ENCODE data around the gene RHBDL1. TPM values are rescaled to one million over a fixed set of nuclear protein-coding genes. Genes with fewer than 3 reads are reported as not detected.
A peak's percentile ranks its signal among the peaks of the same experiment; 100 is the strongest.
"Not testable (repeated sequence)": the region's sequence is repeated elsewhere in the genome, so short reads cannot be mapped to it uniquely, and the experiment has no call there.

RHBDL1 gene
- polyA plus RNA-seq, 4 donors: 0.91 to 2.8 (median 1.1) TPM

DNA sequence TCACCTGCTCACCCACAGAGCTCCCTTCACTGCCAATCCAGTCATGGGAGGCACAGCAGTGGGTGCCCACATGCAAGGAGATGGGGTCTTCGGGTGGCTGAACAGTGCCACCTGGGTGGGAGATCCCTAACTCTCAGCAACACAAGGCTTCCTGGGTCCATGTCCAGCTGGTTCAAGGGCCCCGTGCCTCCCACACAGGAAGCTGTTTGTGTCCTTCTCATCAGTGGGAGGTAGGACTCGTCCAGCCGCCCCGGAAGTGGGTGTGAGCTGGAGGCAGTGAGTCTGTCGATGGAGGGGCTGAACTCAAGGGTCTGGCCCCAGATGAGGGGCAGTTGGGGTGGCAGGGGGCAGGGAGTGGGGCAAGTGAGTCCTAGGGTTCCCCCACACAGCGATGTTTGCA, 28.6 kb downstream of the RHBDL1 start:
- no peak for DNase-seq (ENCODE audit: low read depth in 4 of 4, low spot score in 3 of 4)

DNA sequence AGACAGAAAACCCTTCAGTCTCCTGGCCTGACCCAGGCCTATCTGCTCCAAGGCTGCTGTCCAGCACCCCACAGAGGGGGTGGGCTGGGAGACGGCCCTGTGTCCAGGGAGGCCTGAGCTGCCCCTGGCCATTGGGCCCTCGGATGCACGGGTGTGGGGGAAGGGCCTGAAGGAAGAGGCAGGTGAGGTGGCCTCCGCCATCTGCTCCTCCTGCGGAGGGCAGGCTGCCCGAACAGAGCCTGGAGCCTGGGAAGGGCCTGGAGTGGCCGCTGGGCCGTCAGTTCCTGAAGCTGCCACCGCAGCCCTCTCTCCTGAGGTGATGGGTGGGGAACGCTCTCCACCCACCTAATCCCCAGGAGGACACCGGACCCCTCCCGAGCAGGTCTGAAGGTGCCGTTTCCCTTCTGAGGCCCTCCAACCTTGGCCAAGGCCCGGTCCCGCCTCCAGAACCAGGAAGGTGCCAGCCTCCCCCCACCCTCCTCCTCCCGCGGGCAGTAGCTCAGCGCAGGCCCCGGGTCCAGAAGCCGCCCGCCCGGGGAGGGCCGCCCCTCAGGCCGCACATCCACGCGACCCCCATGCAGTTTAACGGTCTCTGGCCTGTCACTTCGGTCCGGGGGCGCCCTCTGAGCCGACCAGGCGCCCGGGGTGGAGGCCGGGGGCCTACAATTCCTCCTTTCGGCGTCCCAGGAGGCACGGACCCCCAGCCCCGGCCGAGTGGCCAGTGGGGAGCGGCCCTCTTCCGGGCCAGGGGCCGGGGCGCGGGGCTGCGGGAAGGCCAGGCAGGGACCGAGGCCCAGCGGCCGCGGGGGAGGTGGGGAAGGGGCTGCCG, 29.3 kb downstream of the RHBDL1 start:
- DNase-seq (ENCODE audit: low read depth in 4 of 4, low spot score in 3 of 4): no peak

DNA sequence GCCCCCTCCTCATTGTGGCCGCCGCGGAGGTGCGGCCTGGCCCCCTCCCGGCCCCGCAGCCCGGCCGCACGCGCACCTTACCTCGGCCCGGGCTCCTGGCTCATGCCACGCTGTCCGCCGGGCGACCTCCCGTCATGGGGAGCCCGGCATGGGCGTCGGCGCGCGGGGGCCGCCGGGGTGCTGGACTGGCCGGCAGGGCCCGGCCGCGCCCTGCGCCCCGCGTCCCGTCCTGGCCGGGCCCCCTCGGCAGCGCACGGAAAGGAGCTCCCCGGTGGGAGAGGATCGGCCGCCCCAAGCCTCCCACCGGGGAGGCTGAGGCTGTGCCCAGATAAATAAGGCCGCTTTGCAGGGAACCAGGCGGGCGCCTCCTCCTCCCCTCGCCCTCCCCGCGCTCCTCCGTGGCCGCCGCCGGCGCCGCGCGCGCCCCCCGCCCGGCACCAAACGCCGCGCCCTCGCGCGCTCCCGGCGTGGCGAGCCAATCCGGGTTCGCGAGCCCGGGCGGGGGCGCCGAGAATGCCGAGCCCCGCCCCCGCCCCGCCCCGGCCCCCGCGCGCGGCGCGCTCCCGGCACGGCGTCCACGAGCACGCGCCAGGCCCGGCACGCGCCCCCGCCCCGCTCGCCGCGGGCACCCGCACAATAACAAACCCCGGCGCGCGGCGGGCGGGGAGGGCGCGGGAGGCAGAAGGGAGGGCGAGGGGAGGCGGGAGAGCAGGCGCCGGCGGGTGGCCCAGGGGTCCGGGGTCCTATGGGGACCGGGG, 30.1 kb downstream of the RHBDL1 start, which contains the start of gene FBXL16:
Gene FBXL16, minus strand, starts transcription at position 371 of the 758 bp plus-strand sequence. CDS start 8,396 bp downstream, outside the sequence.
- DNase-seq (ENCODE audit: low read depth in 4 of 4, low spot score in 3 of 4): no peak

DNA sequence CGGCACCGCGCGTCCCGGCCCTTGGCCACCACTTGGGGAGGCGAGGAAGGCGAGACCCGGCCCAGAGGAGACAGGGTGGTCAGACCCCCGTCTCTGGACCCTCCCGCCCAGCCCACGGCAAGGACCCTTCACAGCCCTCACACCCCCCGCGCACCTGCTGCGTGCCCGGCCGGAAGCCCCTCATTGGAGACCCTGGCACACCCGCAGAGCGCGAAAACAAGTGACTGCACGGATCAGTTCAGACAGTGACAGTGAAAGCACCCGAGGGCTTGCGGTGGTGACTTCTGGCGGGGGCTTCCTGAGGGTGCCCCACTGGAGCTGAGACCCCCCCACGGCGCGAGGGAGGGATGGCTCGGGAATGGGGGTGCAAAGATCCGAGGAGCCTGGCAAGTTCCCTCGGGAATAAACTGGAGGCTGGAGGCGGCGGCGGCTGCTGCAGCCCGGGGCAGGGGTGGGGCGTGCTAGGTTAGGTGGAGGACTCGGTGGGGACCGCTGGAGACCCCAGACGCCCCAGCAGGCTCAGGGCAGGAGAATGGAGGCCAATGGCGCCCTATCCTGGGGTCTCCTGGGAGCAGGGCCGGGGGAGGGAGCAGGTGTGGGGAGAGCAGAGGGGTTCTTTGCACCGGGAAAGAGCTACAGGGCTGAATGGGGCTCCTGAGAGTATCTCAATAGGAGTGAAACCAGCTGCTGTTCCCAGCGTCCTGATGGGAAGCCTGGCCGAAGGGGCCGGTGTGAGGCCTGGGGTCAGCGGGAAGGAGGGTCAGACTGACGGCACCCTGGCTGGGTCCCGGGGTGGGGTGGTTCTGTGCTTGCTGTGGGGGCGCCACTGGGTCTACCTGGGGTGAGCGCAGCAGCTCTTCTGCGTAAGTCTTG, 31.0 kb downstream of the RHBDL1 start:
- no peak for DNase-seq (ENCODE audit: low read depth in 4 of 4, low spot score in 3 of 4)

- DNase-seq (ENCODE audit: low read depth in 4 of 4, low spot score in 3 of 4): no peak
Observed at GRCh38 chr16:707062-707538, 31.6 kb downstream of the RHBDL1 start.

GRCh38 chr16:708019-708418, 32.5 kb downstream of the RHBDL1 start:
- DNase-seq (ENCODE audit: low read depth in 4 of 4, low spot score in 3 of 4): no peak

DNA sequence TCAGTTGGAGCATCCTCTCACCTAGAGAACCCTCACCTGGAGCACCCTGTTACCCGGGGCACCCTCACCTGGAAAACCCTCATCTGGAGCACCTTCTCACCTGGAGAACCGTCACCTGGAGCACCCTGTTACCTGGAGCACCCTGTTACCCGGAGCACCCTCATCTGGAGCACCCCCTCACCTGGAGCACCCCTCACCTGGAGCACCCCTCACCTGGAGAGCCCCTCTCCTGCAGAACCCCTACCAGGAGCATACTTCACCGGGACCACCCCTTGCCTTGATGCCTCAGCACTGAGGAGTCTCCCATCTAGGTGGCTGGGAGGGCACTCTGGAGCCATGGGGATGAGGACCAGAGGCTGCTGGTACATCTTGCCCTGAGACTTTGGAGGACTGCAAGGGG, 33.5 kb downstream of the RHBDL1 start:
- no peak for DNase-seq (ENCODE audit: low read depth in 4 of 4, low spot score in 3 of 4)

DNA sequence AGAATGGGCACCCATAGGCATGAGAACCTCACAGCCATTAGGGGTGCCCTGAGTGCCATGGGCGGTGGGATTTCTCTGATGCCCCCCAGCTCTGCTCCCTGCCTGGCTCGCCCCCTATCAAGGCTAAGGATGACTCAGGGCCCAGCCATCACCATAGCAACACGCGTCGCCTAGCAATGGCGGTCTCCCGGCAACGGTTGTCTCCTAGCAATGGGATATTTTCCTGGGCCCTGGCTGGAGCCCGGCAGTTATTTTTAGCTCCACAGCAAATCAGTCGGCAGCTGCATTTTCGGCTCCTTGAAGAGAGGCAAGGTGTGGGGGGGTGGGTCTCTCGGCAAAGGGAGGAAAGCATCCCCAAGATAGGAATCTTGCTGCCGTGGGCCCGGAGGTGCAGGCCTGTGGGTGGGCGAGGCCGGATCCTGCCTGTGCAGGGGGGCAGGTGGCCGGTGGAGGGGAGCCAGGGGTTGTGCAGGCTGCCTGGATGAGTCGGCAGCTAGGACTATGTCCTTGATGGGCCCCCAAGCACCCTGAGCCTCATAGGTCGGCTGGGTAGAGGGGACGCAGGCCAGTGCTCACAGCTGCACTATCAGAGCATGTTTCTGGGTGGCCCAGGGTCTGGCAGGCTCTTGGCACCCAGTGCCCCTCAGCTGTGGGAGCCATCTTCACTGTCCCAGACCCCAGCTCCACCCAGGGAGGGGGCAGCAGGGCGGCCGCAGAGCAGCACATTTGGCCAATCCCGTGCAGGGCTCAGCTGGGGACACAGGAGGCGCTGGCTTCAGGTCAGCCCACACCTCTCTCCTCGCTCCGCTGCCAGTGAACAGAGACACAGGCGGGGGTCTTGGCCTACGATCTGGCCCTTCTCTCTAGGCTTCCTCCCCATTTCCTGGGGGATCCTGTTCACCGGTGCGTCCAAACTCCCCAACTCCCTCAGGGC, 34.4 kb downstream of the RHBDL1 start:
- no peak for DNase-seq (ENCODE audit: low read depth in 4 of 4, low spot score in 3 of 4)

DNA sequence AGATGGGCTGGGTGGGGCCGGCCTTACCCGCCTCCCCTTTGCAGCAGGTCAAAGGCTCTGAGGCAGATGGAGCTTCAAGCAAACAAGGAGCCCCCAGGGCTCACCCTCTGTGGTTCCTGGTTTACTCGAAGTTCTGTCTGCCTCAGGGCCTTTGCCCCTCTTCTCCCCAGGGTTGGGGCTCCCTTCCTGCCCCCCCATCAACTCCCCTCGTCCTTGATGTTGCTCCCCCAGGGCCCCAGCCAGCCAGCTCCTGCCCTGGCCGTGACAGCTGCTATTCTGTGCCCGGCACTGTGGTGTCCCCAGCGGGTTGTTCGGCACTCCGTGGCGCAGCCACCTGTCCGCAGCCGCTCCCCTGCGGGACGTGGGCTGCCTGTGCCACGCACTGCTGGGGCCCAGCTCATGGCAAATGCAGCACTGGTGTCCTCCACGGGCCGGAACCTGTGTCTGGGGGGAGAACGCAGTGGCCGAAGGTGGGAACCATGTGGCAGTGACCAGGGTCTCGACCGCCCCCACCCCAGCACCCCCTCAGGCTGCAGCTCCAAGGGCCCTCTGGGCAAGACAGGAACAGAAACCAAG, 35.1 kb downstream of the RHBDL1 start:
- no peak for DNase-seq (ENCODE audit: low read depth in 4 of 4, low spot score in 3 of 4)

DNA sequence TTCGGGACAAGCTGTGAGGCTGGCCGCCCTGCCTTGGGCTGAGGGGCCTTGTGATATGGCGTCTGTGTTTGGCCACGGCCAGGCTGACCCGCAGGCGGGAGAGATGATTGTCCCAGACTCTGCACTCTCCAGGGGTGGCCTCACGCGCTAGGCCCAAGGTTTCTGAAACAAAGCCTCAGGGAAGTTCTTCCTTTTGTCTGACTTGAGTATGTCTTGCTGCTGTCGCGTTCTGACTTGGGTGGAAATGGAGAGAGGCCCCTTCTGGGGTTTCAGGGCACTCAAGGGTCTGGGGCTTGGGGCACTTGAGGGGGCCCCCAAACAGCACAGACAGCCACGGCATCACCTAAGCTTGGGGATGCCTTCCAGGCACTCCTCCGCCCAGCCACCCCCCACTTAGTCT, 35.6 kb downstream of the RHBDL1 start:
- no peak for DNase-seq (ENCODE audit: low read depth in 4 of 4, low spot score in 3 of 4)

DNA sequence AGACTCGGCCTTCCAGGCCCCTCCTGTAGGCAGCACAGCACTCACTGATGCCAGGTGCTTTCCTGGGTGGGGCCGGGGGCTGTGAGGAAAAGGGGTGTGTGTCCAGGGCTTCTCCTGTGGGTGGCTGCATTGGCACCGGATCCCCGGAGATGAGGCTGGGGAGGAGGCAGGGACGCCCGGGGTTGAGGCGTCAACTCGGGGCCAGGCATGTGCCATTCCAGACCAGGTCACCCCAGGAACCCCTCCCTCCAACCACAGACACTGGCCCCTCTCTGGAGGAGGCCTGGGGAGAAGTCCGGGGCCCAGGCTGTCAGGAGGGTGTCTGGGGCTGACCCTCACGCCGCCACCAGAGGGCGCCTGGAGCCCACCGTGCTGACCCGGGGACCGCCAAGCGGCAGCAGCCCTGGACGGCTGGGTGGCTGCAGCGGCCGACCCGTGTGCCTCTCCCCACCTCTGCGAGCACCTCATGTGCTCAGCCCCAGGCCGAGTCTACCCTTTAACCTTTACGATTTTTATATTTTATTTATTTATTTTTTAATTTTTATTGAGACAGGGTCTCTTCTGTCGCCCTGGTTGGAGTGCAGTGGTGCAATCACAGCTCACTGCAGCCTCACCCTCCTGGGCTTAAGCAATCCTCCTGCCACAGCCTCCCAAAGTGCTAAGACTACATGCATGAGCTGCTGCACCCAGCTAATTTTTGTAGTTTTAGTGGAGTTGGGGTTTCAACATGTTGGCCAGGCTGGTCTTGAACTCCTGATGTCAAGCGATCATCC, 36.3 kb downstream of the RHBDL1 start:
- DNase-seq (ENCODE audit: low read depth in 4 of 4, low spot score in 3 of 4): no peak

DNA sequence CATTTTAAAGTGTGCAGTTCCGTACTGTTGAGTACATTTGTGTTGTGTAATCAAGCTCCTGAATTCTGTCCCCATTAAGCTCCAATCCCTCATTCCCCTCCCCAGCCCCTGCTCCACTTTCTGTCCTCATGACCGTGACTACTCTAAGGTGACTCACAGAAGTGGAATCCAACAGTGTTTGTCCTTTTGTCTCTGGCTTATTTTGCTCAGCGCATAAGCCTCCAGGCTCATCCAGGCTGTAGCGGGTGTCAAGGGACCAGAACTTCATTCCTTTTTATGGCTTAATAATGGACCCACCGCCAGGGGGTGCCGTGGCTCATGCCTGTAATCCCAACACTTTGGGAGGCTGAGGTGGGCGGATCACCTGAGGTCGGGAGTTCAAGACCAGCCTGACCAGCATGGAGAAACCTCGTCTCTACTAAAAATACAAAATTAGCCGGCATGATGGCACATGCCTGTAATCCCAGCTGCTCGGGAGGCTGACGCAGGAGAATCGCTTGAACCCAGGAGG, 37.3 kb downstream of the RHBDL1 start:
- DNase-seq (ENCODE audit: low read depth in 4 of 4, low spot score in 3 of 4): not testable (repeated sequence)

- DNase-seq (ENCODE audit: low read depth in 4 of 4, low spot score in 3 of 4): no peak
Observed at GRCh38 chr16:714079-714478, 38.6 kb downstream of the RHBDL1 start.

GRCh38 chr16:714558-715476, 39.3 kb downstream of the RHBDL1 start, which contains the start of gene METRN:
Gene METRN, plus strand, starts transcription at chr16:715118. Its CDS starts 172 bp downstream, at chr16:715290.
- peak in 2 of 4 donors; percentile 67 to 75 for DNase-seq (ENCODE audit: low read depth in 4 of 4, low spot score in 3 of 4)

GRCh38 chr16:715477-716199, 40.2 kb downstream of the RHBDL1 start:
- DNase-seq (ENCODE audit: low read depth in 4 of 4, low spot score in 3 of 4): no peak

DNA sequence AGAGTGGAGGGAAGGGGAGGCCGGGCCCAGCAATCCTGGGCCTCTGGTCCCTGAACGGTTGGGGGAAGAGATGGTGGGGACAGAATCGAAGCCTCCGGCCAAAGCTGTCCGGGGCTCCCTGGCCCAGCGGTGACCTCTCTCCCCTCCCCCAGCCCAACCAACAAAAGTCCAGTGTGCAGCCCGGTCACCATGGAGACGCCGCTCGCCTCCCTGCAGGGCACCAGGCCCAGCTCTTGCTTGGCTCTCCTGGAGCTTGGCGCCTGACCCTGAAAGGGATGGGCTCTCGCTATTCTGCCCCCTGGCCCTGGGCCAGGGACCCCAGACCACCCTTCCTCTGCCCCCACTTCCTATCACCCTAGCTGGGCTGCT, 40.7 kb downstream of the RHBDL1 start:
- DNase-seq (ENCODE audit: low read depth in 4 of 4, low spot score in 3 of 4): no peak

Data from left renal pelvis (tissue), 4 donors.